PFSK-1 (cell line): ENCODE data around the gene TMEM138.

ENCODE experiments used
- FOXP2 ChIP-seq: optimal IDR thresholded peaks from 2 replicates; pipeline ENCODE3; 2011; ENCODE audit warnings: borderline replicate concordance, control low read depth, inconsistent platforms; ENCODE audit not compliant: insufficient read depth; ENCODE audit errors: extremely low read length, extremely low read depth
- POLR2AphosphoS5 ChIP-seq: IDR thresholded peaks from 2 replicates; pipeline ENCODE4 v1.6.1; 2012; ENCODE audit warnings: low read depth, mild to moderate bottlenecking, control low read depth, low read length, moderate library complexity
- SIN3A ChIP-seq: IDR thresholded peaks from 2 replicates; pipeline ENCODE4 v1.6.1; 2012; ENCODE audit warnings: mild to moderate bottlenecking, low read length, moderate library complexity, borderline replicate concordance; ENCODE audit not compliant: insufficient read depth
- TAF1 ChIP-seq: IDR thresholded peaks from 2 replicates; pipeline ENCODE4 v1.6.1; 2012; ENCODE audit warnings: low read length, control low read depth, borderline replicate concordance; ENCODE audit not compliant: insufficient read depth
- TF ChIP-seq, protein P1 (sequence below), 2 experiments: IDR thresholded peaks; 2 replicates each; pipeline versions ENCODE4 v1.6.1 to v1.8.0; 2011 to 2012; ENCODE audit warnings: low read depth in 2 of 2, low read length in 2 of 2, control low read depth in 1 of 2, inconsistent platforms in 1 of 2, mild to moderate bottlenecking in 1 of 2, moderate library complexity in 1 of 2; ENCODE audit not compliant: insufficient read depth in 1 of 2

The TMEM138 gene

GRCh38 chr11:61336171-61336935, 25.8 kb upstream of the TMEM138 start:
- TF ChIP-seq TAF1 = no peak
- TF ChIP-seq, protein P1, sequence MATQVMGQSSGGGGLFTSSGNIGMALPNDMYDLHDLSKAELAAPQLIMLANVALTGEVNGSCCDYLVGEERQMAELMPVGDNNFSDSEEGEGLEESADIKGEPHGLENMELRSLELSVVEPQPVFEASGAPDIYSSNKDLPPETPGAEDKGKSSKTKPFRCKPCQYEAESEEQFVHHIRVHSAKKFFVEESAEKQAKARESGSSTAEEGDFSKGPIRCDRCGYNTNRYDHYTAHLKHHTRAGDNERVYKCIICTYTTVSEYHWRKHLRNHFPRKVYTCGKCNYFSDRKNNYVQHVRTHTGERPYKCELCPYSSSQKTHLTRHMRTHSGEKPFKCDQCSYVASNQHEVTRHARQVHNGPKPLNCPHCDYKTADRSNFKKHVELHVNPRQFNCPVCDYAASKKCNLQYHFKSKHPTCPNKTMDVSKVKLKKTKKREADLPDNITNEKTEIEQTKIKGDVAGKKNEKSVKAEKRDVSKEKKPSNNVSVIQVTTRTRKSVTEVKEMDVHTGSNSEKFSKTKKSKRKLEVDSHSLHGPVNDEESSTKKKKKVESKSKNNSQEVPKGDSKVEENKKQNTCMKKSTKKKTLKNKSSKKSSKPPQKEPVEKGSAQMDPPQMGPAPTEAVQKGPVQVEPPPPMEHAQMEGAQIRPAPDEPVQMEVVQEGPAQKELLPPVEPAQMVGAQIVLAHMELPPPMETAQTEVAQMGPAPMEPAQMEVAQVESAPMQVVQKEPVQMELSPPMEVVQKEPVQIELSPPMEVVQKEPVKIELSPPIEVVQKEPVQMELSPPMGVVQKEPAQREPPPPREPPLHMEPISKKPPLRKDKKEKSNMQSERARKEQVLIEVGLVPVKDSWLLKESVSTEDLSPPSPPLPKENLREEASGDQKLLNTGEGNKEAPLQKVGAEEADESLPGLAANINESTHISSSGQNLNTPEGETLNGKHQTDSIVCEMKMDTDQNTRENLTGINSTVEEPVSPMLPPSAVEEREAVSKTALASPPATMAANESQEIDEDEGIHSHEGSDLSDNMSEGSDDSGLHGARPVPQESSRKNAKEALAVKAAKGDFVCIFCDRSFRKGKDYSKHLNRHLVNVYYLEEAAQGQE (IDR thresholded peaks at IDR 0.05; ENCODE audit: insufficient read depth in 1 of 2, low read depth in 2 of 2, low read length in 2 of 2) = no peak
- no peak for TF ChIP-seq SIN3A
- no peak for TF ChIP-seq POLR2AphosphoS5
- peak; percentile 51 for TF ChIP-seq FOXP2

- no peak for TF ChIP-seq FOXP2
Observed at GRCh38 chr11:61337706-61338470, 24.3 kb upstream of the TMEM138 start.

- TF ChIP-seq POLR2AphosphoS5 (no peak), SIN3A (no peak), FOXP2 (no peak), TAF1 (no peak)
- TF ChIP-seq, protein P1 (IDR thresholded peaks at IDR 0.05; ENCODE audit: insufficient read depth in 1 of 2, low read depth in 2 of 2, low read length in 2 of 2) = no peak
Observed at GRCh38 chr11:61338783-61339489, 23.2 kb upstream of the TMEM138 start.

DNA sequence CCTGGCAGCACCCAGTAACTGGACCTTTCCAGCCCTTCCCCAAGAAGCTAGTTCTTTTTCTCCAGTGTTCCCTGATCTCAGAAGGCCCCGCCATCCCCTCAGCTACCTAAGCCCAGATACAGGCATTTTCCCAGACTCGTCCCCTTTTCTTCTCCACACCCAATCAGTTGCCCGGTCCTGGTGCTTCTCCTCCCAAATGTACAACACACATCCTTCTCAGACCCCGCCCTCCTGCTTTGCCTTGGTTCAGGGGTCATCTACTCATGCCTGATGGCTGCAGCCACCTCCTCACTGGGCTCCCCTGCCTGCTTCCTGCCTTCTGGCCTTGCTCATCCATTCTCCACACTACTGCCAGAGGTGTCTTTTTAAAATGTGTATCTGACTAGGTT, 22.7 kb upstream of the TMEM138 start:
- TF ChIP-seq, protein P1 (IDR thresholded peaks at IDR 0.05; ENCODE audit: insufficient read depth in 1 of 2, low read depth in 2 of 2, low read length in 2 of 2) = no peak
- no peak for TF ChIP-seq SIN3A

- TF ChIP-seq, protein P1 (IDR thresholded peaks at IDR 0.05; ENCODE audit: insufficient read depth in 1 of 2, low read depth in 2 of 2, low read length in 2 of 2) = no peak
- no peak for TF ChIP-seq SIN3A
- no peak for TF ChIP-seq POLR2AphosphoS5
- TF ChIP-seq FOXP2 = no peak
- TF ChIP-seq TAF1 = no peak
Observed at GRCh38 chr11:61340979-61341378, 21.2 kb upstream of the TMEM138 start.
